ENCODE measurements around the gene CRYBG2.

DNA sequence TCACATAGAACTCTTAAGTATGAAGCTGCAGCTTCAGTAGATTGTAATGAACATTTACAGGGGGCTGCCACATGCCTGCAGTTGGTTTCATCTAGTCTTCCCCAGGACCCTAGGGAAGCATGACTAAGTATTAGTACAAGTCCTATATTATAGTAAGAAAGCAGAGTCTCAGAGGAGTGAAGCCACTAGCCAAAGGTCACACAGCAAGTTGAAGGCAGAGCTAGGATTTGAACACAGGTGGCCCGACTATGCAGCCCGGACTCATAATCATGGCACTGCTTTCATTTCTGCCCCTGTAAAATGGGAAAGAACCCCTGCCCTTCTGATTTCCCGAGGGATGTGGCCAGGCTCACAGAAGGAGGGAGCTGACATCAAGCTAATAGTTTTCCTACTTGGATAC is 8.4 kb upstream of the CRYBG2 start:
- no peak for TF ChIP-seq EZH2 (IDR thresholded peaks at IDR 0.05; ENCODE audit: borderline replicate concordance, low read depth, low read length, severe bottlenecking)
- TF ChIP-seq, protein P1, sequence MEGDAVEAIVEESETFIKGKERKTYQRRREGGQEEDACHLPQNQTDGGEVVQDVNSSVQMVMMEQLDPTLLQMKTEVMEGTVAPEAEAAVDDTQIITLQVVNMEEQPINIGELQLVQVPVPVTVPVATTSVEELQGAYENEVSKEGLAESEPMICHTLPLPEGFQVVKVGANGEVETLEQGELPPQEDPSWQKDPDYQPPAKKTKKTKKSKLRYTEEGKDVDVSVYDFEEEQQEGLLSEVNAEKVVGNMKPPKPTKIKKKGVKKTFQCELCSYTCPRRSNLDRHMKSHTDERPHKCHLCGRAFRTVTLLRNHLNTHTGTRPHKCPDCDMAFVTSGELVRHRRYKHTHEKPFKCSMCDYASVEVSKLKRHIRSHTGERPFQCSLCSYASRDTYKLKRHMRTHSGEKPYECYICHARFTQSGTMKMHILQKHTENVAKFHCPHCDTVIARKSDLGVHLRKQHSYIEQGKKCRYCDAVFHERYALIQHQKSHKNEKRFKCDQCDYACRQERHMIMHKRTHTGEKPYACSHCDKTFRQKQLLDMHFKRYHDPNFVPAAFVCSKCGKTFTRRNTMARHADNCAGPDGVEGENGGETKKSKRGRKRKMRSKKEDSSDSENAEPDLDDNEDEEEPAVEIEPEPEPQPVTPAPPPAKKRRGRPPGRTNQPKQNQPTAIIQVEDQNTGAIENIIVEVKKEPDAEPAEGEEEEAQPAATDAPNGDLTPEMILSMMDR (IDR thresholded peaks at IDR 0.05; ENCODE audit: borderline replicate concordance, extremely low read depth, low read length, poor library complexity, severe bottlenecking) = no peak
